ENCODE data around the gene NDUFC1.
"Not testable (repeated sequence)": the region's sequence is repeated elsewhere in the genome, so short reads cannot be mapped to it uniquely, and the experiment has no call there.

Gene NDUFC1

DNA sequence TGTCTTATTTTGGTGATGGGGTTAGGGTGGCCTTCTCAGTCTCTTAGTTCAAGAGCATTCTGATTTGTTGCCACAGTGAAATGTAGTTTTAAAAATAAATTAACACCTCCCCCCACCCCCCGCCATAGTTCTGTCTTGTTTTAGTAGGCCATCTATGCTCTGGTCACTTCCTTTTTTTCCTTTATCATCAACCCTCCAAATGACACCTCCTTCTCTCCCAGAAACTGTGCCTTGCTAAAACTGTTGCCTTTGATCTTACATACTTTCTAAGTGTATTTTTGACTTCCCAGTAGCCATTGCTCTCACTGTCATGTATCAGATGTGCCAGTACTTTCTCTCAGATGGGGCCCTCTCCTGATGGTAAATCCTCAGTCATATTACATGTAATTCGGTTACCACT, 14.5 kb upstream of the NDUFC1 start:
- Histone ChIP-seq H3K27ac (ENCODE audit: extremely low read depth, low read depth, low read length) (no peak overlapping the region), H3K4me1 (ENCODE audit: control insufficient read depth, insufficient read depth, low read length) (no peaks in the 10 kb centered on the region; the same call in 1 of the 2 replicates), H3K9me3 (ENCODE audit: control insufficient read depth, insufficient read depth, low read depth, low read length) (no peaks in the 10 kb centered on the region), H3K4me3 (ENCODE audit: low read depth, low read length) (no peak overlapping the region), H3K36me3 (ENCODE audit: control insufficient read depth in 2 of 2, insufficient read depth in 1 of 2, low read length in 2 of 2) (no peaks in the 10 kb centered on the region)
- CTCF ChIA-PET = no interaction called here
- POLR2A ChIA-PET = no interaction called here
- TF ChIP-seq, protein P1, sequence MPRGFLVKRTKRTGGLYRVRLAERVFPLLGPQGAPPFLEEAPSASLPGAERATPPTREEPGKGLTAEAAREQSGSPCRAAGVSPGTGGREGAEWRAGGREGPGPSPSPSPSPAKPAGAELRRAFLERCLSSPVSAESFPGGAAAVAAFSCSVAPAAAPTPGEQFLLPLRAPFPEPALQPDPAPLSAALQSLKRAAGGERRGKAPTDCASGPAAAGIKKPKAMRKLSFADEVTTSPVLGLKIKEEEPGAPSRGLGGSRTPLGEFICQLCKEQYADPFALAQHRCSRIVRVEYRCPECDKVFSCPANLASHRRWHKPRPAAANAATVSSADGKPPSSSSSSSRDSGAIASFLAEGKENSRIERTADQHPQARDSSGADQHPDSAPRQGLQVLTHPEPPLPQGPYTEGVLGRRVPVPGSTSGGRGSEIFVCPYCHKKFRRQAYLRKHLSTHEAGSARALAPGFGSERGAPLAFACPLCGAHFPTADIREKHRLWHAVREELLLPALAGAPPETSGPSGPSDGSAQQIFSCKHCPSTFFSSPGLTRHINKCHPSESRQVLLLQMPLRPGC (tag by site-specific recombination; IDR thresholded peaks at IDR 0.05) = no peak
- TF ChIP-seq, protein P2, sequence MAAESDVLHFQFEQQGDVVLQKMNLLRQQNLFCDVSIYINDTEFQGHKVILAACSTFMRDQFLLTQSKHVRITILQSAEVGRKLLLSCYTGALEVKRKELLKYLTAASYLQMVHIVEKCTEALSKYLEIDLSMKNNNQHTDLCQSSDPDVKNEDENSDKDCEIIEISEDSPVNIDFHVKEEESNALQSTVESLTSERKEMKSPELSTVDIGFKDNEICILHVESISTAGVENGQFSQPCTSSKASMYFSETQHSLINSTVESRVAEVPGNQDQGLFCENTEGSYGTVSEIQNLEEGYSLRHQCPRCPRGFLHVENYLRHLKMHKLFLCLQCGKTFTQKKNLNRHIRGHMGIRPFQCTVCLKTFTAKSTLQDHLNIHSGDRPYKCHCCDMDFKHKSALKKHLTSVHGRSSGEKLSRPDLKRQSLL (tag by site-specific recombination; IDR thresholded peaks at IDR 0.05) = no peak
- TF ChIP-seq ZBTB8A (tag by site-specific recombination; IDR thresholded peaks at IDR 0.05) = no peak

DNA sequence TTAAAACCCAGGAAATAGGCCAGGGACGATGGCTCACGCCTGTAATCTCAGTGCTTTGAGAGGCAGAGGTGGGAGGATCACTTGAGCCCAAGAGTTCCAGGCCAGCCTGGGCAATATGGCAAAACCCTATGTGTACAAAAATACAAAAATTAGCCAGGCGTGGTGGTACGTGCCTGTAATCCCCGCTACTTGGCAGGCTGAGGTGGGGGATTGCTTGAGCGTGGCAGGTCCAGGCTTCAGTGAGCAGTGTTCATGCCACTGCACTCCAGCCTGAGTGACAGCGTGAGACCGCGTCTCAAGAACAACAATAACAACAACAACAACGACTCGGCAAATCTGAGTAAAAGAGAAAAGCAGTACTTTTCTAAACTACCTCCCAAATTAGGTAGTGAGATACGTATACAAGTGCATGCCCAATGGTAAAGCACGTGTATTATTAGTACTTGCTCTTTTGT, 13.0 kb upstream of the NDUFC1 start:
- H3K27ac ChIP-seq (ENCODE audit: extremely low read depth, low read depth, low read length) = no peak overlapping the region
- no peaks in the 10 kb centered on the region for H3K9me3 ChIP-seq (ENCODE audit: control insufficient read depth, insufficient read depth, low read depth, low read length)
- POLR2A ChIA-PET = no interaction called here
- TF ChIP-seq ZNF157 (tag by site-specific recombination; IDR thresholded peaks at IDR 0.05) = no peak
- TF ChIP-seq ZBTB21 (tag by site-specific recombination; IDR thresholded peaks at IDR 0.05) = no peak
- TF ChIP-seq ZNF529 (tag by site-specific recombination; IDR thresholded peaks at IDR 0.05; ENCODE audit: insufficient replicate concordance) = no peak
- TF ChIP-seq, protein P3, sequence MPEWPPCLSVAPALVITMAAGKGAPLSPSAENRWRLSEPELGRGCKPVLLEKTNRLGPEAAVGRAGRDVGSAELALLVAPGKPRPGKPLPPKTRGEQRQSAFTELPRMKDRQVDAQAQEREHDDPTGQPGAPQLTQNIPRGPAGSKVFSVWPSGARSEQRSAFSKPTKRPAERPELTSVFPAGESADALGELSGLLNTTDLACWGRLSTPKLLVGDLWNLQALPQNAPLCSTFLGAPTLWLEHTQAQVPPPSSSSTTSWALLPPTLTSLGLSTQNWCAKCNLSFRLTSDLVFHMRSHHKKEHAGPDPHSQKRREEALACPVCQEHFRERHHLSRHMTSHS (tag by site-specific recombination; IDR thresholded peaks at IDR 0.05) = no peak
- no peak for TF ChIP-seq ZNF76 (tag by site-specific recombination; IDR thresholded peaks at IDR 0.05; ENCODE audit: borderline replicate concordance, low read depth)
- H3K4me1 ChIP-seq (ENCODE audit: control insufficient read depth, insufficient read depth, low read length) = no peaks in the 10 kb centered on the region; the same call in 1 of the 2 replicates
- H3K4me3 ChIP-seq (ENCODE audit: low read depth, low read length) = no peak overlapping the region
- CTCF ChIA-PET = interaction anchor here (0.6 kb wide), 1 partner anchor 194 kb away, joined by 4 read pairs; no protein-coding TSS in a partner anchor
- H3K36me3 ChIP-seq (ENCODE audit: control insufficient read depth in 2 of 2, insufficient read depth in 1 of 2, low read length in 2 of 2) = no peaks in the 10 kb centered on the region

DNA sequence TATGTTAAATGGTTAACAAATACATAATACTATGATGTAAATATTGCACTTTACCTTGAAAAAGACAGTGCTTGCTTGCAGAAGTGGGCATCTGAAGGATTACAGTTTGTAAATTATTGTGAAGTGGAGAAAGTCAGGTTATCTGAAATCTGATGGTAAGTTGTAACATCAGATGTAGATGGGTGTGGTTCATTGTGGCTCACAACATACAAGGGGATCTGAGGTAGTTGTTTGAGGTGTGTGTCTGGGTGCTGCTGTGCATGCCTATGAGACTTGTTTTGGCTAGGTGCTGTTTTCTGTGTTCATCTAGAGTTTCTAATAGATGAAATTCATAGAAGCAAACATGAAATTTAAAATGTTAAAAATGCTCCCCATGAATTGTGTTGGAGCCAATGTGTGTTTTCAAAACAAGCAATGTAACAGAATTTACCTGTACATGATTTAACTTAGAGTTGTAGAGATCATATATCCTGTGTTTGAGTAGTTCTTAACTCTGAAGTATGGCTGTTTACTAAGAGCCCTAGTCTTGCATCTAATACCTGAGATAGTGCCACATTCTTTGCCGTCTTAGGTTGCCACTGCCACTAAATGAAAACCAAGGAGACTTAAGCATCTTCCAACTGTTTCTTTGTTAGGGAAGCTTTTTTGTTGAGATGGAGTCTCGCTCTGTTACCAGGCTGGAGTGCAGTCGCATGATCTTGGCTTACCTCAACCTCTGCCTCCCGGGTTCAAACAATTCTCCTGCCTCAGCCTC, 11.9 kb upstream of the NDUFC1 start:
- POLR2A ChIA-PET = no interaction called here

DNA sequence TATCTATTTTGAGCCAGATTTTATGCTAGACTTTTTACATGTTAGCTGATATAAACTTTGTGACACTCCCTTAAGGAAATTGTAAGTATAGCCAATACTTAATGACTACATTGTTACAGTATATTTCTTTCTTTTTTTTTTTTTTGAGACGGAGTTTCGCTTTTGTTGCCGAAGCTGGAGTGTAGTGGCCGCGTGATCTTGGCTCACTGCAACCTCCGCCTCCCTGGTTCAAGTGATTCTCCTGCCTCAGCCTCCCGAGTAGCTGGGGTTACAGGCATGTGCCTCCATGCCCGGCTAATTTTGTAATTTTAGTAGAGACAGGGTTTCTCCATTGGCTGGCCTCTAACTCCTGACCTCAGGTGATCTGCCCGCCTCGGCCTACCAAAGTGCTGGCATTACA, 11.1 kb upstream of the NDUFC1 start:
- CTCF ChIA-PET; H3K36me3 ChIP-seq (ENCODE audit: control insufficient read depth in 2 of 2, insufficient read depth in 1 of 2, low read length in 2 of 2); H3K4me3 ChIP-seq (ENCODE audit: low read depth, low read length); H3K27ac ChIP-seq (ENCODE audit: extremely low read depth, low read depth, low read length); H3K4me1 ChIP-seq (ENCODE audit: control insufficient read depth, insufficient read depth, low read length); POLR2A ChIA-PET; H3K9me3 ChIP-seq (ENCODE audit: control insufficient read depth, insufficient read depth, low read depth, low read length): not testable (repeated sequence)

More for the DNA sequence above, 11.9 kb upstream of the NDUFC1 start:
- TF ChIP-seq ZNF37A (tag by site-specific recombination; IDR thresholded peaks at IDR 0.05) (no peak), ZNF585B (tag by site-specific recombination; IDR thresholded peaks at IDR 0.05) (no peak), ZNF350 (tag by site-specific recombination; IDR thresholded peaks at IDR 0.05) (no peak), ZSCAN16 (tag by site-specific recombination; IDR thresholded peaks at IDR 0.05) (no peak)
- H3K27ac ChIP-seq (ENCODE audit: extremely low read depth, low read depth, low read length) = no peak overlapping the region
- no peaks in the 10 kb centered on the region for H3K9me3 ChIP-seq (ENCODE audit: control insufficient read depth, insufficient read depth, low read depth, low read length)
- H3K4me1 ChIP-seq (ENCODE audit: control insufficient read depth, insufficient read depth, low read length) = no peaks in the 10 kb centered on the region; the same call in 1 of the 2 replicates
- CTCF ChIA-PET = no interaction called here
- H3K4me3 ChIP-seq (ENCODE audit: low read depth, low read length) = no peak overlapping the region
- H3K36me3 ChIP-seq (ENCODE audit: control insufficient read depth in 2 of 2, insufficient read depth in 1 of 2, low read length in 2 of 2) = no peaks in the 10 kb centered on the region
